Measurements from ENCODE around the gene STARD5. TPM values are rescaled to one million over a fixed set of nuclear protein-coding genes. Genes with fewer than 3 reads are reported as not detected.

STARD5 gene
- total RNA-seq, 1 donor from 2014 or later: 4.0 TPM

- H3K27ac Mint-ChIP-seq: no peak overlapping the region
- H3K4me3 Mint-ChIP-seq (ENCODE audit: low read depth): no peak overlapping the region
- TF ChIP-seq CTCF (IDR thresholded peaks at IDR 0.05; ENCODE audit: unreplicated experiment): no peak
- H3K27me3 Mint-ChIP-seq: peaks cover 17% of the 10 kb centered on the region
- DNase-seq (ENCODE audit: low spot score, unreplicated experiment): no peak
- no peaks in the 10 kb centered on the region for H3K9me3 Mint-ChIP-seq (ENCODE audit: low read depth)
- peaks cover 3% of the 10 kb centered on the region for H3K4me1 Mint-ChIP-seq (ENCODE audit: low read depth)
- H3K36me3 Mint-ChIP-seq (ENCODE audit: insufficient read depth): no peaks in the 10 kb centered on the region
Measured at GRCh38 chr15:81292523-81293001, 31.4 kb downstream of the STARD5 start.

- TF ChIP-seq CTCF (IDR thresholded peaks at IDR 0.05; ENCODE audit: unreplicated experiment): no peak
- Mint-ChIP-seq H3K4me1 (ENCODE audit: low read depth) (peaks cover 3% of the 10 kb centered on the region), H3K9me3 (ENCODE audit: low read depth) (no peaks in the 10 kb centered on the region), H3K27ac (no peak overlapping the region), H3K36me3 (ENCODE audit: insufficient read depth) (no peaks in the 10 kb centered on the region), H3K27me3 (peaks cover 16% of the 10 kb centered on the region), H3K4me3 (ENCODE audit: low read depth) (no peak overlapping the region)
- DNase-seq (ENCODE audit: low spot score, unreplicated experiment): no peak
Measured at GRCh38 chr15:81291916-81292522, 31.9 kb downstream of the STARD5 start.

- Mint-ChIP-seq H3K4me3 (ENCODE audit: low read depth) (no peak overlapping the region), H3K4me1 (ENCODE audit: low read depth) (peaks cover 3% of the 10 kb centered on the region), H3K36me3 (ENCODE audit: insufficient read depth) (no peaks in the 10 kb centered on the region), H3K27me3 (peaks cover 2% of the 10 kb centered on the region), H3K9me3 (ENCODE audit: low read depth) (no peaks in the 10 kb centered on the region), H3K27ac (no peak overlapping the region)
- DNase-seq (ENCODE audit: low spot score, unreplicated experiment): no peak
- no peak for TF ChIP-seq CTCF (IDR thresholded peaks at IDR 0.05; ENCODE audit: unreplicated experiment)
Measured at GRCh38 chr15:81289910-81290309, 34.0 kb downstream of the STARD5 start.

GRCh38 chr15:81288616-81289015 lies 35.3 kb downstream of the STARD5 start:
- no peak for TF ChIP-seq CTCF (IDR thresholded peaks at IDR 0.05; ENCODE audit: unreplicated experiment)
- Mint-ChIP-seq H3K4me1 (ENCODE audit: low read depth) (no peaks in the 10 kb centered on the region), H3K4me3 (ENCODE audit: low read depth) (no peak overlapping the region), H3K9me3 (ENCODE audit: low read depth) (no peaks in the 10 kb centered on the region), H3K27me3 (no peaks in the 10 kb centered on the region), H3K27ac (no peak overlapping the region), H3K36me3 (ENCODE audit: insufficient read depth) (no peaks in the 10 kb centered on the region)
- DNase-seq (ENCODE audit: low spot score, unreplicated experiment): no peak

GRCh38 chr15:81288040-81288439 lies 35.9 kb downstream of the STARD5 start:
- no peak for TF ChIP-seq CTCF (IDR thresholded peaks at IDR 0.05; ENCODE audit: unreplicated experiment)
- Mint-ChIP-seq H3K4me3 (ENCODE audit: low read depth) (no peak overlapping the region), H3K36me3 (ENCODE audit: insufficient read depth) (no peaks in the 10 kb centered on the region), H3K27me3 (no peaks in the 10 kb centered on the region), H3K27ac (no peak overlapping the region), H3K9me3 (ENCODE audit: low read depth) (no peaks in the 10 kb centered on the region), H3K4me1 (ENCODE audit: low read depth) (no peaks in the 10 kb centered on the region)
- no peak for DNase-seq (ENCODE audit: low spot score, unreplicated experiment)

Data from progenitor cell of endocrine pancreas (in vitro differentiated cells).